ENCODE data around the gene ZSWIM6.

ZSWIM6 gene

DNA sequence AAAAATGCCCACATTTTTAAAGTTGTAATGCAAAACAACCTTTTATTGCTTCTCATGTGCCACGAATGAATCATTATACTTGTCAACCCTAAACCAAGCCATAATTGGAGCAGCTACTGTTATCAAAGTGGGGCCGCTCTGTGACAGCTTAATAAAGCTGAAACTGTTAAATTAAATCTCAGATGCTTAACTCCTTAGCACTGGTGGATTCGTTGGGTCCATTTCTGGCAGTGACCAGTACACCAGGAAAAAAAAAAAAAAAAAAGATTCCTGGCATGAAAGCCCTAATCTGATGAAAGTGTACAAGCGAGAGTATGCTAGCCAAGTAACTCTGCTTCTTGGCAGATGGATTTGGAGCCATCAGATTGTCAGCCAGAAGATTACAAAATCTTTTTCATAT lies 164.8 kb downstream of the ZSWIM6 start:
- H3K4me3 ChIP-seq (ENCODE audit: low read depth, low read length): no peak overlapping the region
- TF ChIP-seq, protein P1, sequence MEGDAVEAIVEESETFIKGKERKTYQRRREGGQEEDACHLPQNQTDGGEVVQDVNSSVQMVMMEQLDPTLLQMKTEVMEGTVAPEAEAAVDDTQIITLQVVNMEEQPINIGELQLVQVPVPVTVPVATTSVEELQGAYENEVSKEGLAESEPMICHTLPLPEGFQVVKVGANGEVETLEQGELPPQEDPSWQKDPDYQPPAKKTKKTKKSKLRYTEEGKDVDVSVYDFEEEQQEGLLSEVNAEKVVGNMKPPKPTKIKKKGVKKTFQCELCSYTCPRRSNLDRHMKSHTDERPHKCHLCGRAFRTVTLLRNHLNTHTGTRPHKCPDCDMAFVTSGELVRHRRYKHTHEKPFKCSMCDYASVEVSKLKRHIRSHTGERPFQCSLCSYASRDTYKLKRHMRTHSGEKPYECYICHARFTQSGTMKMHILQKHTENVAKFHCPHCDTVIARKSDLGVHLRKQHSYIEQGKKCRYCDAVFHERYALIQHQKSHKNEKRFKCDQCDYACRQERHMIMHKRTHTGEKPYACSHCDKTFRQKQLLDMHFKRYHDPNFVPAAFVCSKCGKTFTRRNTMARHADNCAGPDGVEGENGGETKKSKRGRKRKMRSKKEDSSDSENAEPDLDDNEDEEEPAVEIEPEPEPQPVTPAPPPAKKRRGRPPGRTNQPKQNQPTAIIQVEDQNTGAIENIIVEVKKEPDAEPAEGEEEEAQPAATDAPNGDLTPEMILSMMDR (IDR thresholded peaks at IDR 0.05; ENCODE audit: insufficient read depth, low read depth, low read length, missing control alignments): no peak
- no peak for DNase-seq (ENCODE audit: low read depth)

DNA sequence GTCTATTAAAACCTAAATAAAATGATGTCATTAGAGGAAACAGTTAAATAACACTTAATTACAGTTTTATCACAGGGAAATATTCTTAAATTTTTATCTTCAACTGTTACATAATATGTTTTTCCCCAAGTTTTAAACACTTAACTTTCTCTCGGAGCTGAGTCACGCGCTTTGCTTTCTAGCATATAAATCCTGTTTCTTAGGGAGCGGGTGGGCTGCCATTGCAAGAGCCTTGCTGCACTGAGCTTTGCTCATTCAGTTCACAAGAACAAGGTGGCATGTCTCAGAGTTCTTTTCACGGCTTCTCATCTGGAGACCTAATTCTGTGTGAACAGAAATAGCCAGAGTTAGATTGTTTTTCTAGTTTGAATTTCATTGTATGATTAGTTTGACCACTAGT lies 166.1 kb downstream of the ZSWIM6 start:
- H3K4me3 ChIP-seq (ENCODE audit: low read depth, low read length): no peak overlapping the region
- DNase-seq (ENCODE audit: low read depth): no peak
- TF ChIP-seq, protein P1 (IDR thresholded peaks at IDR 0.05; ENCODE audit: insufficient read depth, low read depth, low read length, missing control alignments): no peak

DNA sequence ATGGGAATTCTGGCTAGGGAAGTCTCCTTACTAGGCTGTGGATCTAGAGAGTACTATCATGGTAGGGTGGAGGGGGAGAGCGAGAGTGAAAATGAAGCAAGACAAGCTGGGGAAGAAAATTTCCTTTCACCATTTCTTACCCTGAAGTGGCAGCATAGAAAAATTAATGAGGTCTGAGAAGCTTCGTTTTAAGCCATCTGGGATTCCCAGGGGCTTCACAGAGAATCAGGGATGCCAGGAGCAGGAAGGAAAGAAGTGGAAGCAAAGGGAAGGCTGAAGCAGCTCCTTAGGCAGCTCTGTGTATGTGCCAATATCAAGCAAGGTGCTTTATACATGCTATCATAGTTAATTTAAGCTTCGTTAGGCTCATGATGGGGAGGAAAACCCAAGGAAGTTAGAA lies 169.9 kb downstream of the ZSWIM6 start:
- DNase-seq (ENCODE audit: low read depth): no peak
- H3K4me3 ChIP-seq (ENCODE audit: low read depth, low read length): no peak overlapping the region
- TF ChIP-seq, protein P1 (IDR thresholded peaks at IDR 0.05; ENCODE audit: insufficient read depth, low read depth, low read length, missing control alignments): no peak

DNA sequence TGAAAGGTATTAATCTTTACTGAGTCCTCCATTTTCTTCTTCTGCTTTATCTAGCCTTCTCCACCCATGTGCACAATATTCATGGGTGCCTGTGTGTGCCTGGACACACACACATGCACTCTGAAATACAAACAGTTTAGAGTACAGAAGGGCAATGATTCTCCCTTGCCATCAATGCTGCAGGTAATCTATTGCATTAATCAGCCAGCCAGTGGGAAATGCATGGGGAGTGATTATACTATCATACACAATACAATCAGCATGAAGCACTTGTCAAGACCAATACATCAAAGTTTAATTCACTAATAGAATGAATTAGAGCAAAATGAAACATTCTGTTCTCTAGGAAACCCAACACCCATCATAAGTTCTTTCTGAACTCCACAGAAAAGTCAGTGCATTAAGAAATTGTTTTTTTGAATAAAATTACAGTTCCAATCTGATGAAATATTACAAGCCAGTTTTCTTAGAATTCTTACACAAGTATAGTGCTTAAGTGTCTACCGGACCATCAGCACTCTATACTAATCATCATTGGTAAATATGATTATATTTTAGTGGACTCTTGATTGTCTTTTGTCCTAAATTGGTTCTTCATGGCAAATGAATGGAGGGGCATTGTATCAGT lies 172.2 kb downstream of the ZSWIM6 start:
- no peak for DNase-seq (ENCODE audit: low read depth)
- TF ChIP-seq, protein P1 (IDR thresholded peaks at IDR 0.05; ENCODE audit: insufficient read depth, low read depth, low read length, missing control alignments): no peak
- no peak overlapping the region for H3K4me3 ChIP-seq (ENCODE audit: low read depth, low read length)

DNA sequence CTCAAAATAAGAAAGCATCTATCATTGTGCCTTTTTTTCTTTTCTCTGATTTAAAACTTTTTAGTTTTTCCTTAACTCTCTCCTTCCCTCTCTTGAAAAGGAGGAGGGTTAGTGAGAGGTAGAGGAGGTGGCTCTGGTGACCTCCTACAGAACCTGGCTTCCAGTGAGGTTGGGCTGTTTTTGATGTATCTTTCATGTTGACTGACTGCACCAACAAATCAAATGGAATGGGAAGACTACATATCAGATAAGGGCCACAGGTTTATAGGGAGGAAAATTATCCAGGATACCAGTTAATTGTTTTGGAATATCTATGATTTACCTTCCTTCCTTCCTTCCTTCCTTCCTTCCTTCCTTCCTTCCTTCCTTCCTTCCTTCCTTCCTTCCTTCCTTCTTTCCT lies 173.2 kb downstream of the ZSWIM6 start:
- no peak for DNase-seq (ENCODE audit: low read depth)
- TF ChIP-seq, protein P1 (IDR thresholded peaks at IDR 0.05; ENCODE audit: insufficient read depth, low read depth, low read length, missing control alignments): no peak
- no peak overlapping the region for H3K4me3 ChIP-seq (ENCODE audit: low read depth, low read length)

DNA sequence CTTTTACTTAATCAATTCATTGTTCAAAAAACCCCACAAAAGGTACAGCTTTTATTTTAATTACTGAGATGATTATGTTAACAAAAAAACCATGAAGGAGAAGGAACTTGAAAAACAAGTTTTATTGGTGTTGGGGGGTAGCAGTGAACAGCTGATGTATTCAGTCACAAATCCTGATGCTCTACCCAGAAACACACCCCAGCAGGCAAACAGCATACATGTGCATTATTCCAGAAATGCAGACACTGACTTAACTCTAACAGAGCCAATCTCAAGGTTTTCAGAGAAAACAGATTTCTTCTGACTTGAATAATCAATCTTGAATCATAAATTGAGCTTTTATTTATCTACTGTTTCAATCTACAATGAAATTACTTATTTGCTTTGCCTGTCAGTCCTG lies 175.2 kb downstream of the ZSWIM6 start:
- H3K4me3 ChIP-seq (ENCODE audit: low read depth, low read length): no peak overlapping the region
- TF ChIP-seq, protein P1 (IDR thresholded peaks at IDR 0.05; ENCODE audit: insufficient read depth, low read depth, low read length, missing control alignments): no peak
- DNase-seq (ENCODE audit: low read depth): no peak

DNA sequence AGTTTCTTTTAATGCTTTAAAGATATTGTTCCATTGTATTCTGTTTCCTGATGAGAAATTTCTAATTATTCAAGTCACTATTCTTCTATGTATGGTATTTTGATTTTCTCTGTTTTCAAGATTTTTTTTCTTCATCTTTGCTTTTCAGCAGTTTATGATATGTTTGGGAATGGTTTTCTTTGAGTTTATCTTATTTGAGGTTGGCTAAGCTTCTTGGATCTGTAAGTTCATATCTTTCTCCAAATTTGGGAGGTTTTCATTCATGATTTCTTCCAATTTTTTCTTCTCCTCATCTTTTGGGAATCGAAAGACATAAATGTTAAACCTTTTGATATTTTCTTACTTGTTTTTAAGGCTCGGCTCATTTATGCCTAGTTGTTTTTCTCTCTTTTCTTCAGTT lies 184.9 kb downstream of the ZSWIM6 start:
- no peak for DNase-seq (ENCODE audit: low read depth)
- no peak overlapping the region for H3K4me3 ChIP-seq (ENCODE audit: low read depth, low read length)
- TF ChIP-seq, protein P1 (IDR thresholded peaks at IDR 0.05; ENCODE audit: insufficient read depth, low read depth, low read length, missing control alignments): no peak

Measured in GM12865 (cell line).